ENCODE data around the gene CSF3. TPM values are rescaled to one million over a fixed set of nuclear protein-coding genes. Genes with fewer than 3 reads are reported as not detected.

The CSF3 gene
- total and polyA plus RNA-seq, 2 of the 13 experiments (the other 11 are each of a cell fraction or from before 2014, with no cell fraction given): 0.09 TPM; not detected in 1

- WGBS (ENCODE audit: low lambda C conversion rate): 23% methylated on average over 5 of the region's 5 CpGs
- H2AFZ ChIP-seq (ENCODE audit: low read length): no peak overlapping the region
- ChIA-PET CTCF (ENCODE audit: low intra/inter-chr PET ratio, low total read pairs) (no interaction called here), POLR2A (interaction anchor here (0.9 kb wide), 1 partner anchor 220 kb away, joined by 3 read pairs; no protein-coding TSS in a partner anchor)
- BruUV-seq (replicated peaks): no TSS peak
- no peak overlapping the region for H3K4me3 ChIP-seq (replicated peaks in 1 of 3; ENCODE audit: insufficient read depth in 1 of 3, low read depth in 2 of 3, low read length in 3 of 3)
- H3K27me3 ChIP-seq (ENCODE audit: control insufficient read depth in 1 of 2, insufficient read depth in 2 of 2, low read length in 2 of 2): peaks cover 10 to 57% of the 10 kb centered on the region in 2 experiments
- intact Hi-C loops (cut with micrococcal nuclease; ENCODE audit: unreplicated experiment) (no loop called here), in situ Hi-C loops (cut with HindIII; ENCODE audit: extremely low pct_ligation_motif_present, low pct_unique_long_range_greater_than_20kb) (loop anchor here (5.0 kb wide), 1 partner anchor 52 kb away; no protein-coding TSS in a partner anchor)
- H3K9me3 ChIP-seq (ENCODE audit: low read length): no peaks in the 10 kb centered on the region
- TF ChIP-seq TMF1 (CRISPR knock-in tag; IDR thresholded peaks at IDR 0.05; ENCODE audit: low read depth) (no peak), STAG1 (CRISPR knock-in tag; IDR thresholded peaks at IDR 0.05) (peak; percentile 68), CTCF (CRISPR knock-in tag; IDR thresholded peaks at IDR 0.05) (peak; percentile 59)
- no peaks in the 10 kb centered on the region for H3K79me2 ChIP-seq (ENCODE audit: insufficient read depth, low read length)
- H3K36me3 ChIP-seq (replicated peaks in 1 of 2; ENCODE audit: control insufficient read depth in 1 of 2, insufficient read depth in 2 of 2, low read length in 2 of 2): no peaks in the 10 kb centered on the region
- H3K27ac ChIP-seq (ENCODE audit: extremely low read length, insufficient read depth, low read length): no peak overlapping the region
- no peak overlapping the region for H3K4me2 ChIP-seq (ENCODE audit: low read depth, low read length)
- DNase-seq (ENCODE audit: low spot score): no peak
- H3K4me1 ChIP-seq (ENCODE audit: insufficient read depth, low read length): peaks cover 2% of the 10 kb centered on the region
- H4K20me1 ChIP-seq (ENCODE audit: insufficient read depth, low read length): no peaks in the 10 kb centered on the region
- no peak overlapping the region for H3K9ac ChIP-seq (ENCODE audit: insufficient read depth, low read depth, low read length)
- peak; percentile 46 for ATAC-seq
- no peak for FAIRE-seq
Measured at GRCh38 chr17:39974433-39974832, 40.8 kb upstream of the CSF3 start.

DNA sequence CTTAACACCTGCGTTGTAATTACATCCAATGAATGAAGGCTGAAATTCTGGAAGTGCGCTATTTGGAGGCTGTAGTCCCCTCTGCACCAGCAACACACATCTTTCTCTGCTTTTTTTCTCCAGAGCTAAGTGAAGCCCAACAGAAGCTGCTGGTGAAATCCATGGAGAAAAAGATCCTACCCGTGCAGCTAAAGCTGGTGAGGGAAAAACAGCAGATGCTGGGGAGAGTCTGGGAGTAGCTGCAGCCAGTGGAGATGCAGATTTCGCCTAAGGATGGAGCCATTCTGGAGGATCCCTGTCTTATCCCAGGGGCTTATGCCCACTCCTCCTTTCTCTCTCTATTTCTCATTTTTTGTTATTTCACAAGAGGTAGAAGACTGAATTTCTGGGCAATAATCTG lies 39.4 kb upstream of the CSF3 start:
- POLR2A ChIA-PET: no interaction called here
- H4K20me1 ChIP-seq (ENCODE audit: insufficient read depth, low read length): no peaks in the 10 kb centered on the region
- in situ Hi-C loops (cut with HindIII; ENCODE audit: extremely low pct_ligation_motif_present, low pct_unique_long_range_greater_than_20kb) (no loop called here), intact Hi-C loops (cut with micrococcal nuclease; ENCODE audit: unreplicated experiment) (no loop called here)
- no peak overlapping the region for H2AFZ ChIP-seq (ENCODE audit: low read length)
- H3K27me3 ChIP-seq (ENCODE audit: control insufficient read depth in 1 of 2, insufficient read depth in 2 of 2, low read length in 2 of 2): peaks cover 8 to 53% of the 10 kb centered on the region in 2 experiments
- no peaks in the 10 kb centered on the region for H3K79me2 ChIP-seq (ENCODE audit: insufficient read depth, low read length)
- DNase-seq (ENCODE audit: low spot score): no peak
- CTCF ChIA-PET (ENCODE audit: low intra/inter-chr PET ratio, low total read pairs): no interaction called here
- FAIRE-seq: no peak
- no peak overlapping the region for H3K4me3 ChIP-seq (replicated peaks in 1 of 3; ENCODE audit: insufficient read depth in 1 of 3, low read depth in 2 of 3, low read length in 3 of 3)
- H3K36me3 ChIP-seq (replicated peaks in 1 of 2; ENCODE audit: control insufficient read depth in 1 of 2, insufficient read depth in 2 of 2, low read length in 2 of 2): no peaks in the 10 kb centered on the region
- H3K27ac ChIP-seq (ENCODE audit: extremely low read length, insufficient read depth, low read length): no peak overlapping the region
- no peak overlapping the region for H3K9ac ChIP-seq (ENCODE audit: insufficient read depth, low read depth, low read length)
- ATAC-seq: no peak
- H3K4me1 ChIP-seq (ENCODE audit: insufficient read depth, low read length): peaks cover 8% of the 10 kb centered on the region
- H3K4me2 ChIP-seq (ENCODE audit: low read depth, low read length): no peak overlapping the region
- H3K9me3 ChIP-seq (ENCODE audit: low read length): no peaks in the 10 kb centered on the region
- WGBS (ENCODE audit: low lambda C conversion rate): 20% methylated on average over 4 of the region's 4 CpGs
- no TSS peak for BruUV-seq (replicated peaks)
- TF ChIP-seq HOXA5 (CRISPR knock-in tag; IDR thresholded peaks at IDR 0.05) (no peak), TCF7L2 (IDR thresholded peaks at IDR 0.05; ENCODE audit: low read depth, low read length) (no peak), ZNF891 (CRISPR knock-in tag; IDR thresholded peaks at IDR 0.05) (no peak), ZNF326 (CRISPR knock-in tag; IDR thresholded peaks at IDR 0.05; ENCODE audit: borderline replicate concordance) (no peak), ZNF207 (IDR thresholded peaks at IDR 0.05; ENCODE audit: borderline replicate concordance) (no peak), HMGXB4 (CRISPR knock-in tag; IDR thresholded peaks at IDR 0.05; ENCODE audit: borderline replicate concordance in 1 of 2, low read depth in 1 of 2) (no peak), MTF2 (CRISPR knock-in tag; IDR thresholded peaks at IDR 0.05; ENCODE audit: borderline replicate concordance) (no peak), ZNF724P (CRISPR knock-in tag; IDR thresholded peaks at IDR 0.05; ENCODE audit: borderline replicate concordance) (no peak), ZNF337 (CRISPR knock-in tag; IDR thresholded peaks at IDR 0.05; ENCODE audit: borderline replicate concordance, low read depth) (no peak), FOXO1 (CRISPR knock-in tag; IDR thresholded peaks at IDR 0.05) (no peak)
- TF ChIP-seq, protein P1, sequence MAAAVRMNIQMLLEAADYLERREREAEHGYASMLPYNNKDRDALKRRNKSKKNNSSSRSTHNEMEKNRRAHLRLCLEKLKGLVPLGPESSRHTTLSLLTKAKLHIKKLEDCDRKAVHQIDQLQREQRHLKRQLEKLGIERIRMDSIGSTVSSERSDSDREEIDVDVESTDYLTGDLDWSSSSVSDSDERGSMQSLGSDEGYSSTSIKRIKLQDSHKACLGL (CRISPR knock-in tag; IDR thresholded peaks at IDR 0.05): no peak

Data from HepG2 (cell line).